ENCODE data around the gene NT5C2. TPM values are rescaled to one million over a fixed set of nuclear protein-coding genes. Genes with fewer than 3 reads are reported as not detected.
A peak's percentile ranks its signal among the peaks of the same experiment; 100 is the strongest.

NT5C2 gene
- total RNA-seq, 3 donors from 2014 or later, result 84.9 to 105 (median 105) TPM

DNA sequence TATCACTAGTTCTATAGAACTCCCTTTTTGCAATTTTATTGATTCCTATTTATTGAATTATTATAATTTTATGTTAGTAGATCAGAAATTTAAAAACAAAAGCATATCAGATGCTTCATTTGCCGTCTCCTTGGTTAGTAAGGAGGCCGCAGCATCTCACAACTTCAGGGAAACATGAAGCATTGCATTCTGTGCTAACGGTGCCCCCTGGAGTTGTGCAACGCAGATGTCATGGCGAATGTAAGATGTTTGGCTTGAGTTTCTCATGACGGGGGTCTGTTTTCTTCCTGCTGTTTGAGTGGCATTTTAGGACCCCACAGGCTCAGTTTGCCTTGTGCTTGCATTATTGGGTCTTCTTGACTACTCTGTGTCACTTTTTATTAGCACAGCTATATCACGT lies 150.2 kb downstream of the NT5C2 start:
- Histone ChIP-seq H3K4me3 (no peak overlapping the region), H3K9me3 (no peaks in the 10 kb centered on the region), H3K4me1 (ENCODE audit: low read depth) (no peaks in the 10 kb centered on the region), H3K36me3 (ENCODE audit: low read depth) (no peaks in the 10 kb centered on the region)
- DNase-seq (no peak), ATAC-seq (no peak)
- TF ChIP-seq, protein P1, sequence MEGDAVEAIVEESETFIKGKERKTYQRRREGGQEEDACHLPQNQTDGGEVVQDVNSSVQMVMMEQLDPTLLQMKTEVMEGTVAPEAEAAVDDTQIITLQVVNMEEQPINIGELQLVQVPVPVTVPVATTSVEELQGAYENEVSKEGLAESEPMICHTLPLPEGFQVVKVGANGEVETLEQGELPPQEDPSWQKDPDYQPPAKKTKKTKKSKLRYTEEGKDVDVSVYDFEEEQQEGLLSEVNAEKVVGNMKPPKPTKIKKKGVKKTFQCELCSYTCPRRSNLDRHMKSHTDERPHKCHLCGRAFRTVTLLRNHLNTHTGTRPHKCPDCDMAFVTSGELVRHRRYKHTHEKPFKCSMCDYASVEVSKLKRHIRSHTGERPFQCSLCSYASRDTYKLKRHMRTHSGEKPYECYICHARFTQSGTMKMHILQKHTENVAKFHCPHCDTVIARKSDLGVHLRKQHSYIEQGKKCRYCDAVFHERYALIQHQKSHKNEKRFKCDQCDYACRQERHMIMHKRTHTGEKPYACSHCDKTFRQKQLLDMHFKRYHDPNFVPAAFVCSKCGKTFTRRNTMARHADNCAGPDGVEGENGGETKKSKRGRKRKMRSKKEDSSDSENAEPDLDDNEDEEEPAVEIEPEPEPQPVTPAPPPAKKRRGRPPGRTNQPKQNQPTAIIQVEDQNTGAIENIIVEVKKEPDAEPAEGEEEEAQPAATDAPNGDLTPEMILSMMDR (IDR thresholded peaks at IDR 0.05), result no peak
- intact Hi-C loops (cut with DNase I, micrococcal nuclease), result no loop called here

DNA sequence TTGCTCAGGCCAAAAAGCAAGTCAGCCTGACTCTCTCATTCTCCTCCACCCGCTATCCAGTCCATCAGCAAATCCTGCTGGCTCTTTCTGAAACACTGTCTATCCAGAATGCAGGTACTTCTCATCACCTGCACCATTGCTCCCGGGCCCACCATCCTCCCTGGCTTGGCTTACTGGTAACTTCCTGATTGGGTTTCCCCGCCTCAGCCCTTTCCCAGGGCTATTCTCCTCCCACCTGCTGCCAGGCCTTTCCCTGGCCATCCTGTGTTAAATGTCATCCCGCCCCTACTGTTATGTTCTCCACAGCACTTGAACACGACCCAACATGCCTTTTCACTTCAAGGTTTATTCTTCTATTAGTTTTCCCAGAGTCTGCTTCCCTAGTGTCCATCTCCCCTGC lies 150.9 kb downstream of the NT5C2 start:
- no peak overlapping the region for H3K4me3 ChIP-seq
- DNase-seq (no peak), ATAC-seq (peak; percentile 46)
- H3K36me3 ChIP-seq (ENCODE audit: low read depth), result no peaks in the 10 kb centered on the region
- H3K4me1 ChIP-seq (ENCODE audit: low read depth), result no peaks in the 10 kb centered on the region
- no peaks in the 10 kb centered on the region for H3K9me3 ChIP-seq
- TF ChIP-seq, protein P1 (IDR thresholded peaks at IDR 0.05), result no peak
- intact Hi-C loops (cut with DNase I, micrococcal nuclease), result no loop called here

DNA sequence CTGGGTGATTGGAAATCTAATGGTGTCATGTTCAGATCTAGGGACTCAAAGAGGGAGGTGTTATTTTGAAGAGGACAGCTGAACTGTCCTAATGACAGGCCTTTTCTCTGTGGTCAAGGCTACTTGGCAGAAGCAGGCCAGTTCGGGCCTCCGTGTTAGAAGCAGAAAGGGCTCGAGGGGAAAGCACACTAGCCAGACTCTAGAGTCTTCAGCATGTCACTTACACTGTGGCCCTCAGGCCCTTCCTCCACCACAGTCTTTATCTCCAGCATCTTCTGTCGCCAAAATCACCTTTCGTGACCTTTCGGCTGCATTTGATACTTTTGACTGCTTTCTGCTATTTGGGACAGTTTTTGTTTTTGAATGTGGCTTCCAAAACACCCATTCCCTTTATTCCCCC lies 151.7 kb downstream of the NT5C2 start:
- Histone ChIP-seq H3K4me3 (no peak overlapping the region), H3K4me1 (ENCODE audit: low read depth) (no peaks in the 10 kb centered on the region), H3K36me3 (ENCODE audit: low read depth) (no peaks in the 10 kb centered on the region), H3K9me3 (no peaks in the 10 kb centered on the region)
- intact Hi-C loops (cut with DNase I, micrococcal nuclease), result no loop called here
- DNase-seq, result no peak
- ATAC-seq, result no peak
- TF ChIP-seq, protein P1 (IDR thresholded peaks at IDR 0.05), result no peak

DNA sequence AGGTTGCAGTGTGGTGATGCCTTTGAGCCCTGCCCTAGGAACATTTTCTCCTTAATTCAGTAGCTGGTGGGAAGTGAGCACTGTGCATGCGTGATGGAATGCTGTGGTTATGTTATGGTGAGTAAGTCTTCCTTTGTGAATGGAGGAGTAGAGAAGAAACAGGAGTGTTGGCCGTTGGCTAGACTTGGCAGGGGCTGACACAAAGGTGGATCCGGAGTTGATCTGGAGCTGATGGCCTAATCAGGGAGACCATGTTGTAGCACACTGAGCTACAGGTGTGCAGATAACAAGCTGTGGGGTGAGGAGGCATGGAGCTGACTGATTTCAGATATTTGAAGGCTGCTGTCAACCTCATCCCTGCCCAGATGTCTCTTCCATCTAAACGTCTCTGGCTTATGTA lies 152.7 kb downstream of the NT5C2 start:
- ATAC-seq (no peak), DNase-seq (no peak)
- Histone ChIP-seq H3K4me1 (ENCODE audit: low read depth) (no peaks in the 10 kb centered on the region), H3K36me3 (ENCODE audit: low read depth) (no peaks in the 10 kb centered on the region), H3K9me3 (no peaks in the 10 kb centered on the region), H3K4me3 (no peak overlapping the region)
- intact Hi-C loops (cut with DNase I, micrococcal nuclease), result no loop called here
- TF ChIP-seq, protein P1 (IDR thresholded peaks at IDR 0.05), result no peak

DNA sequence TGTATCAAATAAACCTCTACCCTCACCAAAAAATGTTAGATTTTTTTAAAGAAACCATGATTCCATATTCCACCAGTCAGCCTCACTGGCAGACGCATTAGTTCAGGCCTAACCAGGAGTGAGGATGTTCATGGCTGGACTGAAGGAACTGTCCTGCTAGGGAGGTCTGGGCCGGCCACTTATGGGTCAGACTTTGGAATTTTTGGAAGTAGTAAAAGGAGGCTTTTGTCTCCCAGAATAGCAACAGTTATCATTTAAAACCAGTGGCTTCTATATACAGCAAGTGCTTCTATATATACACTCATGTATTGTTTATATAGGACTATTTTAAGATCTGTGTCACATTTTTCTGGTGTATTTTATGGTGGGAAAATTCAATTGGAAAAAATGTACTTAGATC lies 154.5 kb downstream of the NT5C2 start:
- no peaks in the 10 kb centered on the region for H3K9me3 ChIP-seq
- intact Hi-C loops (cut with DNase I, micrococcal nuclease), result no loop called here
- no peaks in the 10 kb centered on the region for H3K36me3 ChIP-seq (ENCODE audit: low read depth)
- no peaks in the 10 kb centered on the region for H3K4me1 ChIP-seq (ENCODE audit: low read depth)
- H3K4me3 ChIP-seq, result no peak overlapping the region
- ATAC-seq, result no peak
- TF ChIP-seq, protein P1 (IDR thresholded peaks at IDR 0.05), result no peak
- DNase-seq, result no peak

Other genes starting within 250 kb of the NT5C2 start
- gene RPEL1, start 52.6 kb upstream of the NT5C2 start, total RNA-seq, result under 1 TPM in 1 of 3 donors, not detected in 2; 0.13 TPM
- 1 to 10 TPM in 1 of 3 donors, under 1 TPM in 2; 0.34 to 6.8 (median 0.55) TPM for gene INA, start 83.9 kb upstream of the NT5C2 start, total RNA-seq
- 10 to 100 TPM in 1 of 3 donors, 1 to 10 TPM in 2; 5.2 to 10.6 (median 5.7) TPM for gene PCGF6, start 157.9 kb upstream of the NT5C2 start, total RNA-seq
- 1 to 10 TPM; 4.1 to 7.1 (median 4.4) TPM for gene TAF5, start 174.7 kb upstream of the NT5C2 start, total RNA-seq
- 100 to 1,000 TPM; 391 to 519 (median 516) TPM for gene ATP5MK, start 203.2 kb upstream of the NT5C2 start, total RNA-seq
- gene PDCD11, start 203.4 kb upstream of the NT5C2 start, total RNA-seq, result 10 to 100 TPM; 22.3 to 24.5 (median 22.7) TPM

Measured in mucosa of descending colon (tissue), 3 donors.